H1 (cell line): ENCODE results near the gene PRR3.

Source experiments
- CHD2 ChIP-seq: IDR thresholded peaks from 2 replicates; pipeline ENCODE4 v1.6.1; 2012; ENCODE audit warnings: low read length, improper control_type of control experiment
- POLR2A ChIP-seq, 2 experiments: IDR thresholded peaks; 1 replicate in 1 of 2; 2 replicates in 1 of 2; pipeline ENCODE4 v1.6.1; 2011; ENCODE audit warnings: low read depth in 2 of 2, low read length in 2 of 2, mild to moderate bottlenecking in 2 of 2; ENCODE audit errors: control extremely low read depth in 1 of 2
- POLR2AphosphoS5 ChIP-seq: IDR thresholded peaks from 2 replicates; pipeline ENCODE4 v1.6.1; 2011; ENCODE audit warnings: low read depth, low read length
- RFX5 ChIP-seq: IDR thresholded peaks from 2 replicates; pipeline ENCODE4 v1.6.1; 2011; ENCODE audit warnings: low read depth, low read length, improper control_type of control experiment, borderline replicate concordance
- USF2 ChIP-seq: IDR thresholded peaks from 2 replicates; pipeline ENCODE4 v1.6.1; 2011; ENCODE audit warnings: low read length, improper control_type of control experiment
- YY1 ChIP-seq: IDR thresholded peaks from 2 replicates; pipeline ENCODE4 v1.6.1; 2011; ENCODE audit warnings: low read depth, mild to moderate bottlenecking, low read length
- ZNF274 ChIP-seq: IDR thresholded peaks from 2 replicates; pipeline ENCODE4 v1.7.0; 2012; ENCODE audit warnings: low read length, borderline replicate concordance; ENCODE audit errors: extremely low read depth
- TF ChIP-seq, protein P1 (sequence below), 3 experiments: IDR thresholded peaks; 1 replicate in 2 of 3; 2 replicates in 1 of 3; pipeline versions ENCODE4 v1.5.1 to v1.6.1; 2011; ENCODE audit warnings: low read length in 3 of 3, mild to moderate bottlenecking in 3 of 3, inconsistent platforms in 2 of 3, low read depth in 1 of 3, moderate library complexity in 1 of 3; ENCODE audit not compliant: insufficient read depth in 1 of 3; ENCODE audit errors: control extremely low read depth in 1 of 3

DNA sequence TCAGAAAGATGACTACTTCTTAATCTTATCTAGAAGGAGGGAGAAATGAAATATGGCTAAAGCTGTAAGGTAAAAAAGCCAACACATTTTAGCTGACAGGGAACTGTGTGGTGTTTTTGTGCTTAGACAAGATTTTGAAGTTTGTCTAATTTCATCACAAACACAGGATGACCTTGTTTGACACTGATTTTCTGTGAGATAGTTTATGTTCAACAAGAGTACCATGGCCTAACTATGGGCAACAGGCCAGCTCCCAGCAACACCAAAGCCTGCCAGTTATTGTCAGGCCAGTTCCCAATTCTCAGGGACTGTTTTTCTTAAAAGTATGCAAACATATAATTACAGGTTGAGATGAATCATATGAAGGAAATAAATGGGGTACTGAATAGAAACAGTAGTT is 8.7 kb downstream of the PRR3 start:
- no peak for TF ChIP-seq YY1
- TF ChIP-seq, protein P1, sequence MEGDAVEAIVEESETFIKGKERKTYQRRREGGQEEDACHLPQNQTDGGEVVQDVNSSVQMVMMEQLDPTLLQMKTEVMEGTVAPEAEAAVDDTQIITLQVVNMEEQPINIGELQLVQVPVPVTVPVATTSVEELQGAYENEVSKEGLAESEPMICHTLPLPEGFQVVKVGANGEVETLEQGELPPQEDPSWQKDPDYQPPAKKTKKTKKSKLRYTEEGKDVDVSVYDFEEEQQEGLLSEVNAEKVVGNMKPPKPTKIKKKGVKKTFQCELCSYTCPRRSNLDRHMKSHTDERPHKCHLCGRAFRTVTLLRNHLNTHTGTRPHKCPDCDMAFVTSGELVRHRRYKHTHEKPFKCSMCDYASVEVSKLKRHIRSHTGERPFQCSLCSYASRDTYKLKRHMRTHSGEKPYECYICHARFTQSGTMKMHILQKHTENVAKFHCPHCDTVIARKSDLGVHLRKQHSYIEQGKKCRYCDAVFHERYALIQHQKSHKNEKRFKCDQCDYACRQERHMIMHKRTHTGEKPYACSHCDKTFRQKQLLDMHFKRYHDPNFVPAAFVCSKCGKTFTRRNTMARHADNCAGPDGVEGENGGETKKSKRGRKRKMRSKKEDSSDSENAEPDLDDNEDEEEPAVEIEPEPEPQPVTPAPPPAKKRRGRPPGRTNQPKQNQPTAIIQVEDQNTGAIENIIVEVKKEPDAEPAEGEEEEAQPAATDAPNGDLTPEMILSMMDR (IDR thresholded peaks at IDR 0.05; ENCODE audit: control extremely low read depth in 1 of 3, insufficient read depth in 1 of 3, low read depth in 1 of 3, low read length in 3 of 3), result no peak
- no peak for TF ChIP-seq RFX5
- no peak for TF ChIP-seq POLR2AphosphoS5
- TF ChIP-seq POLR2A (IDR thresholded peaks at IDR 0.05; ENCODE audit: control extremely low read depth in 1 of 2, low read depth in 2 of 2, low read length in 2 of 2), result no peak
- TF ChIP-seq CHD2, result no peak
- TF ChIP-seq USF2, result no peak
- no peak for TF ChIP-seq ZNF274
